Neural crest cell (in vitro differentiated cells): ENCODE results near the gene MYLK2. TPM values are rescaled to one million over a fixed set of nuclear protein-coding genes. Genes with fewer than 3 reads are reported as not detected.

ENCODE experiments used
- DNase-seq: peaks from one replicate; pipeline ENCODE4 v3.0.0; 2021; ENCODE audit warnings: low read depth, mixed read lengths, low spot score
- H3K27ac Mint-ChIP-seq: one replicate; pipeline ENCODE4 v1.8.0; 2021; ENCODE audit warnings: mild to moderate bottlenecking, mixed read lengths; ENCODE audit not compliant: unreplicated experiment
- H3K27me3 Mint-ChIP-seq: 2 replicates; pipeline ENCODE4 v1.8.0; 2021; ENCODE audit warnings: low read depth, mild to moderate bottlenecking, mixed read lengths
- H3K36me3 Mint-ChIP-seq: 2 replicates; pipeline ENCODE4 v1.8.0; 2021; ENCODE audit warnings: low read depth, mild to moderate bottlenecking, mixed read lengths
- H3K4me1 Mint-ChIP-seq: 2 replicates; pipeline ENCODE4 v1.8.0; 2021; ENCODE audit warnings: mixed read lengths
- H3K4me3 Mint-ChIP-seq: one replicate; pipeline ENCODE4 v1.8.0; 2021; ENCODE audit warnings: mild to moderate bottlenecking, mixed read lengths
- H3K9me3 Mint-ChIP-seq: 2 replicates; pipeline ENCODE4 v1.8.0; 2021; ENCODE audit warnings: mixed read lengths
- CTCF ChIP-seq: fragments of 200-600 bp; sonication (generic); conservative IDR thresholded peaks from 2 replicates; pipeline ENCODE4 v1.5.0; 2021; ENCODE audit warnings: antibody characterized with exemption, mild to moderate bottlenecking
- total RNA-seq: library from RNA; stranded (reverse); gene quantifications from 2 replicates; pipeline ENCODE4 v1.2.1, GENCODE V29; 2021

MYLK2 gene
- total RNA-seq, 1 donor from 2014 or later, result 1.6 TPM

DNA sequence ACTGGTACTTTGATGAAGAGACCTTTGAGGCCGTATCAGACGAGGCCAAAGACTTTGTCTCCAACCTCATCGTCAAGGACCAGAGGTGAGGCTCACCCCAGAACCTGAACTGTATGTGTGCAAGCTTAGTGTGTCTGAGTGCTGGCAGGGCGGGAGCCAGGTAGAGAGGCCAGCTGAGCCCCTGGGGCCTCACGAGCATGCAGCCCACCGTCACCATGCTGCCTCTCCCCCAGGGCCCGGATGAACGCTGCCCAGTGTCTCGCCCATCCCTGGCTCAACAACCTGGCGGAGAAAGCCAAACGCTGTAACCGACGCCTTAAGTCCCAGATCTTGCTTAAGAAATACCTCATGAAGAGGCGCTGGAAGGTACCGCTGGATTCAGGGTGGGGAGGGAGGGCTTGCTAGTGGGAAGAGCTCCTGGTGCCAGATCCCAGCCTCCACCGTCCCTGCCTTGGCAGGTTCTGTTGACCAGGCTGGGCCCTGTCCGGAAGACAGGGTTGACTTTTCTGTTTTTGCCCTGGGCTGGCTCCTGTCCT lies 12.7 kb downstream of the MYLK2 start:
- Mint-ChIP-seq H3K27ac (no peak overlapping the region), H3K4me1 (peaks cover 37% of the 10 kb centered on the region), H3K4me3 (no peak overlapping the region), H3K27me3 (no peaks in the 10 kb centered on the region), H3K36me3 (no peaks in the 10 kb centered on the region), H3K9me3 (no peaks in the 10 kb centered on the region)
- DNase-seq, result no peak
- TF ChIP-seq CTCF, result no peak

- no peaks in the 10 kb centered on the region for H3K36me3 Mint-ChIP-seq
Observed at GRCh38 chr20:31833130-31833930, 14.2 kb downstream of the MYLK2 start.

DNA sequence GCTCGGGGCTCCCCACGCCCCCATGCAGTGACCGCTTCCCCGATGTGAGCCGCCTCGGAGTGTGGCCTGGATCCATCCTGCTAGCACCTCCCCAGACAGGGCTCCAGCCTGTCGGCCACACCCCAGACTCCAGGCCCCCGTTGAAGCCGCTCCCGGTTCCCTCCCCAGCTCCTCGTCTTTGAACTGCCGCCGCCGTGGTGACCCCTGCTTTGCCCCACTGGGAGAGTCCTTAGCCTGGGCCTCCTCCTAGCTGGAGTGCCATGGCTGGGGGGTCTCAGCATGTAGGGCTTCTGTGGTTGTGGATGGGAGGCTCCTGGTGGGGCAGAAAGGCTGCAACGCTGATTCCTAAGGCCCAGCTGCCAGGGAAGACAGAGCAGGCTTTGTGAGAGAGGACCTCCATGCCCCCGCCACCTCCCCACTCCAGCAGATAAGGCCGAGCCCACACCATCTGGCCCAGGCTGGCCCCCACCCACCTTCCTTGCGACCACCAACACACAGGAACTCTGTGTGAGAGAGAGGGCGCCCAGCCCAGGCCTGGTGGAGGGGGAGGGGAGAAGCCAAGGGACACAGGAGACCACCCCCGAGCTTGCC lies 14.9 kb downstream of the MYLK2 start:
- H3K4me1 Mint-ChIP-seq, result peaks cover 37% of the 10 kb centered on the region
- H3K9me3 Mint-ChIP-seq, result no peaks in the 10 kb centered on the region
- peak overlapping the region; percentile 93 for H3K27ac Mint-ChIP-seq
- TF ChIP-seq CTCF, result no peak
- no peaks in the 10 kb centered on the region for H3K36me3 Mint-ChIP-seq
- H3K4me3 Mint-ChIP-seq, result peak overlapping the region; percentile 50
- H3K27me3 Mint-ChIP-seq, result no peaks in the 10 kb centered on the region
- DNase-seq, result peak; percentile 53

More at GRCh38 chr20:31833130-31833930, 14.2 kb downstream of the MYLK2 start:
- DNase-seq, result peak; percentile 100
- peak; percentile 90 for TF ChIP-seq CTCF
- peak overlapping the region; percentile 93 for H3K27ac Mint-ChIP-seq
- H3K4me1 Mint-ChIP-seq, result peaks cover 37% of the 10 kb centered on the region
- no peaks in the 10 kb centered on the region for H3K9me3 Mint-ChIP-seq
- peak overlapping the region; percentile 33 for H3K4me3 Mint-ChIP-seq
- no peaks in the 10 kb centered on the region for H3K27me3 Mint-ChIP-seq

GRCh38 chr20:31835554-31835953 lies 16.4 kb downstream of the MYLK2 start:
- H3K27me3 Mint-ChIP-seq, result no peaks in the 10 kb centered on the region
- no peak overlapping the region for H3K27ac Mint-ChIP-seq
- TF ChIP-seq CTCF, result no peak
- no peak overlapping the region for H3K4me3 Mint-ChIP-seq
- peaks cover 33% of the 10 kb centered on the region for H3K4me1 Mint-ChIP-seq
- DNase-seq, result no peak
- no peaks in the 10 kb centered on the region for H3K36me3 Mint-ChIP-seq
- H3K9me3 Mint-ChIP-seq, result no peaks in the 10 kb centered on the region

- no peak for DNase-seq
- Mint-ChIP-seq H3K4me3 (no peak overlapping the region), H3K4me1 (peaks cover 33% of the 10 kb centered on the region), H3K36me3 (no peaks in the 10 kb centered on the region), H3K27ac (peak overlapping the region; percentile 9), H3K27me3 (no peaks in the 10 kb centered on the region), H3K9me3 (no peaks in the 10 kb centered on the region)
- TF ChIP-seq CTCF, result no peak
Observed at GRCh38 chr20:31835977-31836852, 17.1 kb downstream of the MYLK2 start.
